Measurements from ENCODE around the gene AUTS2. TPM values are rescaled to one million over a fixed set of nuclear protein-coding genes. Genes with fewer than 3 reads are reported as not detected.

Gene AUTS2
- total and polyA plus RNA-seq, 2 experiments from 2014 or later = 32.0 to 91.0 TPM

DNA sequence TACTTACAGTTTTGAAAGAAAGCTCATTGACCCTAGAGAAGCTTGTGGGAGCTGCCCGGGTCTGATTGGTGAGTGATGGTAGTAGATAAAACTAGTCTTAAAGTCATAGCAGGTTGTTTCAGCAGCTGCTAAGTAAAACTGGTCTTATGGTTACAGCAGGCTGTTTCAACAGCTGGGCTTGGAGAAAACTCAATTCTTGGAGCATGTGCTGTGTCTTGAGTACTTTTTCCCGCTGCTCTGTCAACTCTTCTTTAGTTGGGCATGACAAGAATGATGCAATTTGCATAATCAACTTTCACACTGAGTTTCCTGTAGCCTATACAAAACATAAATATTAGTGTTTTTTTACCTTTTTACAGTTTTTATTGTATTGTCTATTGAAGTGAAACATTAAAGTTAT lies 707.9 kb downstream of the AUTS2 start:
- no peaks in the 10 kb centered on the region for H3K36me3 Mint-ChIP-seq (ENCODE audit: low read depth)
- no peaks in the 10 kb centered on the region for H3K79me2 ChIP-seq (replicated peaks; ENCODE audit: insufficient read depth)
- H3K9me2 ChIP-seq (ENCODE audit: insufficient read depth) = no peaks in the 10 kb centered on the region
- H3K4me2 ChIP-seq = no peak overlapping the region
- H3K9me3 Mint-ChIP-seq = no peaks in the 10 kb centered on the region
- no peak overlapping the region; the same call in 2 of the 3 replicates for H3K4me3 Mint-ChIP-seq
- no peaks in the 10 kb centered on the region for H3K4me1 ChIP-seq (ENCODE audit: insufficient read depth)
- no peak overlapping the region for H3K27ac Mint-ChIP-seq
- DNase-seq (ENCODE audit: low spot score) (peak; percentile 8), ATAC-seq (no peak)
- peaks cover 2% of the 10 kb centered on the region for H3K27me3 Mint-ChIP-seq (ENCODE audit: insufficient read depth, low read depth, poor library complexity)
- no peak overlapping the region for H2AFZ ChIP-seq
- no peaks in the 10 kb centered on the region for H3F3A ChIP-seq (replicated peaks; ENCODE audit: low read depth)
- no peaks in the 10 kb centered on the region for H4K20me1 ChIP-seq (replicated peaks; ENCODE audit: insufficient read depth)
- no peaks in the 10 kb centered on the region for H3K36me3 ChIP-seq (ENCODE audit: insufficient read depth)
- H3K27ac ChIP-seq (ENCODE audit: low read depth) = no peak overlapping the region
- TF ChIP-seq POLR2AphosphoS5 (IDR thresholded peaks at IDR 0.05; ENCODE audit: low read depth) (no peak), CREB1 (CRISPR knock-in tag; IDR thresholded peaks at IDR 0.05; ENCODE audit: low read depth) (no peak), EZH2 (IDR thresholded peaks at IDR 0.05; ENCODE audit: low read depth, unreplicated experiment) (no peak), JUNB (IDR thresholded peaks at IDR 0.05; ENCODE audit: unreplicated experiment) (no peak)
- H3K4me3 ChIP-seq = no peak overlapping the region
- no peaks in the 10 kb centered on the region for H3K4me1 Mint-ChIP-seq
- H3K27me3 ChIP-seq (ENCODE audit: insufficient read depth) = no peaks in the 10 kb centered on the region

DNA sequence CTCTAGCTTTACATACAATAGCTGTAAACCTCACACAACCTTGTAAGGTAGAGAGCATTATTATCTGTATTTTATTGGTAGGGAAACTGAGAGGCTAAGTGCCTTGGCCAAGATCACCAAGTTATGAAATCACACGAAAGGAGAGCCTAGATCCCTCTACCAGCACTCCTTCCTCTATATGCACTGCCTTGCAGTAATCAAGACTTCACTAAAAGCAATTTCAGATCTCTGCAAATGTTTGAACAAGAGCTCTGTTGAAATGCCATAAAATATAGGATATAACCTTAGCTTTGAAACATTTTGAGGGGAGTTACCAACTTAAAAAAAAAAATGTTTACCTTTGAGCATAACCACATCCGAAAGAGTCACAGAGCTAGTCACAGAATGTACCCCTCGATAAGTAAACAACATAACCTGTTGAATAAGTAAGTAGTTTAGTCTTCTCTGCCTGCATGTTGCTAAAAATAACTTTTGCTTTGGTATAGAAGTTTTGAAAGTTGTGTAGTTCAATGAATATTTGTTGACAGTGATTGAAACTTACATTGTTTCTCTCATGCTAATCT lies 709.4 kb downstream of the AUTS2 start:
- no peak for DNase-seq (ENCODE audit: low spot score)
- no peak for ATAC-seq
- H3K27me3 Mint-ChIP-seq (ENCODE audit: insufficient read depth, low read depth, poor library complexity) = peaks cover 2% of the 10 kb centered on the region

More for the DNA sequence above, 709.4 kb downstream of the AUTS2 start:
- H3K4me3 Mint-ChIP-seq = no peak overlapping the region
- no peaks in the 10 kb centered on the region for H3K36me3 Mint-ChIP-seq (ENCODE audit: low read depth)
- no peaks in the 10 kb centered on the region for H3K36me3 ChIP-seq (ENCODE audit: insufficient read depth)
- no peaks in the 10 kb centered on the region for H4K20me1 ChIP-seq (replicated peaks; ENCODE audit: insufficient read depth)
- H3F3A ChIP-seq (replicated peaks; ENCODE audit: low read depth) = no peaks in the 10 kb centered on the region
- H3K4me3 ChIP-seq = no peak overlapping the region
- H2AFZ ChIP-seq = no peak overlapping the region
- H3K4me2 ChIP-seq = no peak overlapping the region
- H3K9me2 ChIP-seq (ENCODE audit: insufficient read depth) = no peaks in the 10 kb centered on the region
- no peaks in the 10 kb centered on the region for H3K9me3 Mint-ChIP-seq
- no peaks in the 10 kb centered on the region for H3K79me2 ChIP-seq (replicated peaks; ENCODE audit: insufficient read depth)
- H3K4me1 Mint-ChIP-seq = peaks cover 2% of the 10 kb centered on the region; the same call in 2 of the 3 replicates
- no peaks in the 10 kb centered on the region for H3K27me3 ChIP-seq (ENCODE audit: insufficient read depth)
- H3K27ac Mint-ChIP-seq = no peak overlapping the region
- TF ChIP-seq, protein P1, sequence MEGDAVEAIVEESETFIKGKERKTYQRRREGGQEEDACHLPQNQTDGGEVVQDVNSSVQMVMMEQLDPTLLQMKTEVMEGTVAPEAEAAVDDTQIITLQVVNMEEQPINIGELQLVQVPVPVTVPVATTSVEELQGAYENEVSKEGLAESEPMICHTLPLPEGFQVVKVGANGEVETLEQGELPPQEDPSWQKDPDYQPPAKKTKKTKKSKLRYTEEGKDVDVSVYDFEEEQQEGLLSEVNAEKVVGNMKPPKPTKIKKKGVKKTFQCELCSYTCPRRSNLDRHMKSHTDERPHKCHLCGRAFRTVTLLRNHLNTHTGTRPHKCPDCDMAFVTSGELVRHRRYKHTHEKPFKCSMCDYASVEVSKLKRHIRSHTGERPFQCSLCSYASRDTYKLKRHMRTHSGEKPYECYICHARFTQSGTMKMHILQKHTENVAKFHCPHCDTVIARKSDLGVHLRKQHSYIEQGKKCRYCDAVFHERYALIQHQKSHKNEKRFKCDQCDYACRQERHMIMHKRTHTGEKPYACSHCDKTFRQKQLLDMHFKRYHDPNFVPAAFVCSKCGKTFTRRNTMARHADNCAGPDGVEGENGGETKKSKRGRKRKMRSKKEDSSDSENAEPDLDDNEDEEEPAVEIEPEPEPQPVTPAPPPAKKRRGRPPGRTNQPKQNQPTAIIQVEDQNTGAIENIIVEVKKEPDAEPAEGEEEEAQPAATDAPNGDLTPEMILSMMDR (conservative IDR thresholded peaks at IDR 0.05; ENCODE audit: low read depth in 2 of 2) = no peak
- TF ChIP-seq, protein P2, sequence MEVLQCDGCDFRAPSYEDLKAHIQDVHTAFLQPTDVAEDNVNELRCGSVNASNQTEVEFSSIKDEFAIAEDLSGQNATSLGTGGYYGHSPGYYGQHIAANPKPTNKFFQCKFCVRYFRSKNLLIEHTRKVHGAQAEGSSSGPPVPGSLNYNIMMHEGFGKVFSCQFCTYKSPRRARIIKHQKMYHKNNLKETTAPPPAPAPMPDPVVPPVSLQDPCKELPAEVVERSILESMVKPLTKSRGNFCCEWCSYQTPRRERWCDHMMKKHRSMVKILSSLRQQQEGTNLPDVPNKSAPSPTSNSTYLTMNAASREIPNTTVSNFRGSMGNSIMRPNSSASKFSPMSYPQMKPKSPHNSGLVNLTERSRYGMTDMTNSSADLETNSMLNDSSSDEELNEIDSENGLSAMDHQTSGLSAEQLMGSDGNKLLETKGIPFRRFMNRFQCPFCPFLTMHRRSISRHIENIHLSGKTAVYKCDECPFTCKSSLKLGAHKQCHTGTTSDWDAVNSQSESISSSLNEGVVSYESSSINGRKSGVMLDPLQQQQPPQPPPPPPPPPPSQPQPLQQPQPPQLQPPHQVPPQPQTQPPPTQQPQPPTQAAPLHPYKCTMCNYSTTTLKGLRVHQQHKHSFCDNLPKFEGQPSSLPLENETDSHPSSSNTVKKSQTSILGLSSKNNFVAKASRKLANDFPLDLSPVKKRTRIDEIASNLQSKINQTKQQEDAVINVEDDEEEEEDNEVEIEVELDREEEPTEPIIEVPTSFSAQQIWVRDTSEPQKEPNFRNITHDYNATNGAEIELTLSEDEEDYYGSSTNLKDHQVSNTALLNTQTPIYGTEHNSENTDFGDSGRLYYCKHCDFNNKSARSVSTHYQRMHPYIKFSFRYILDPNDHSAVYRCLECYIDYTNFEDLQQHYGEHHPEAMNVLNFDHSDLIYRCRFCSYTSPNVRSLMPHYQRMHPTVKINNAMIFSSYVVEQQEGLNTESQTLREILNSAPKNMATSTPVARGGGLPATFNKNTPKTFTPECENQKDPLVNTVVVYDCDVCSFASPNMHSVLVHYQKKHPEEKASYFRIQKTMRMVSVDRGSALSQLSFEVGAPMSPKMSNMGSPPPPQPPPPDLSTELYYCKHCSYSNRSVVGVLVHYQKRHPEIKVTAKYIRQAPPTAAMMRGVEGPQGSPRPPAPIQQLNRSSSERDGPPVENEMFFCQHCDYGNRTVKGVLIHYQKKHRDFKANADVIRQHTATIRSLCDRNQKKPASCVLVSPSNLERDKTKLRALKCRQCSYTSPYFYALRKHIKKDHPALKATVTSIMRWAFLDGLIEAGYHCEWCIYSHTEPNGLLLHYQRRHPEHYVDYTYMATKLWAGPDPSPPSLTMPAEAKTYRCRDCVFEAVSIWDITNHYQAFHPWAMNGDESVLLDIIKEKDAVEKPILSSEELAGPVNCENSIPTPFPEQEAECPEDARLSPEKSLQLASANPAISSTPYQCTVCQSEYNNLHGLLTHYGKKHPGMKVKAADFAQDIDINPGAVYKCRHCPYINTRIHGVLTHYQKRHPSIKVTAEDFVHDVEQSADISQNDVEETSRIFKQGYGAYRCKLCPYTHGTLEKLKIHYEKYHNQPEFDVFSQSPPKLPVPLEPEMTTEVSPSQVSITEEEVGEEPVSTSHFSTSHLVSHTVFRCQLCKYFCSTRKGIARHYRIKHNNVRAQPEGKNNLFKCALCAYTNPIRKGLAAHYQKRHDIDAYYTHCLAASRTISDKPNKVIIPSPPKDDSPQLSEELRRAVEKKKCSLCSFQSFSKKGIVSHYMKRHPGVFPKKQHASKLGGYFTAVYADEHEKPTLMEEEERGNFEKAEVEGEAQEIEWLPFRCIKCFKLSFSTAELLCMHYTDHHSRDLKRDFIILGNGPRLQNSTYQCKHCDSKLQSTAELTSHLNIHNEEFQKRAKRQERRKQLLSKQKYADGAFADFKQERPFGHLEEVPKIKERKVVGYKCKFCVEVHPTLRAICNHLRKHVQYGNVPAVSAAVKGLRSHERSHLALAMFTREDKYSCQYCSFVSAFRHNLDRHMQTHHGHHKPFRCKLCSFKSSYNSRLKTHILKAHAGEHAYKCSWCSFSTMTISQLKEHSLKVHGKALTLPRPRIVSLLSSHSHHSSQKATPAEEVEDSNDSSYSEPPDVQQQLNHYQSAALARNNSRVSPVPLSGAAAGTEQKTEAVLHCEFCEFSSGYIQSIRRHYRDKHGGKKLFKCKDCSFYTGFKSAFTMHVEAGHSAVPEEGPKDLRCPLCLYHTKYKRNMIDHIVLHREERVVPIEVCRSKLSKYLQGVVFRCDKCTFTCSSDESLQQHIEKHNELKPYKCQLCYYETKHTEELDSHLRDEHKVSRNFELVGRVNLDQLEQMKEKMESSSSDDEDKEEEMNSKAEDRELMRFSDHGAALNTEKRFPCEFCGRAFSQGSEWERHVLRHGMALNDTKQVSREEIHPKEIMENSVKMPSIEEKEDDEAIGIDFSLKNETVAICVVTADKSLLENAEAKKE (CRISPR knock-in tag; IDR thresholded peaks at IDR 0.05) = no peak
- no peak for TF ChIP-seq ZNF331 (CRISPR knock-in tag; IDR thresholded peaks at IDR 0.05; ENCODE audit: low read depth)
- no peak for TF ChIP-seq STAT1 (IDR thresholded peaks at IDR 0.05; ENCODE audit: unreplicated experiment)
- TF ChIP-seq, protein P3, sequence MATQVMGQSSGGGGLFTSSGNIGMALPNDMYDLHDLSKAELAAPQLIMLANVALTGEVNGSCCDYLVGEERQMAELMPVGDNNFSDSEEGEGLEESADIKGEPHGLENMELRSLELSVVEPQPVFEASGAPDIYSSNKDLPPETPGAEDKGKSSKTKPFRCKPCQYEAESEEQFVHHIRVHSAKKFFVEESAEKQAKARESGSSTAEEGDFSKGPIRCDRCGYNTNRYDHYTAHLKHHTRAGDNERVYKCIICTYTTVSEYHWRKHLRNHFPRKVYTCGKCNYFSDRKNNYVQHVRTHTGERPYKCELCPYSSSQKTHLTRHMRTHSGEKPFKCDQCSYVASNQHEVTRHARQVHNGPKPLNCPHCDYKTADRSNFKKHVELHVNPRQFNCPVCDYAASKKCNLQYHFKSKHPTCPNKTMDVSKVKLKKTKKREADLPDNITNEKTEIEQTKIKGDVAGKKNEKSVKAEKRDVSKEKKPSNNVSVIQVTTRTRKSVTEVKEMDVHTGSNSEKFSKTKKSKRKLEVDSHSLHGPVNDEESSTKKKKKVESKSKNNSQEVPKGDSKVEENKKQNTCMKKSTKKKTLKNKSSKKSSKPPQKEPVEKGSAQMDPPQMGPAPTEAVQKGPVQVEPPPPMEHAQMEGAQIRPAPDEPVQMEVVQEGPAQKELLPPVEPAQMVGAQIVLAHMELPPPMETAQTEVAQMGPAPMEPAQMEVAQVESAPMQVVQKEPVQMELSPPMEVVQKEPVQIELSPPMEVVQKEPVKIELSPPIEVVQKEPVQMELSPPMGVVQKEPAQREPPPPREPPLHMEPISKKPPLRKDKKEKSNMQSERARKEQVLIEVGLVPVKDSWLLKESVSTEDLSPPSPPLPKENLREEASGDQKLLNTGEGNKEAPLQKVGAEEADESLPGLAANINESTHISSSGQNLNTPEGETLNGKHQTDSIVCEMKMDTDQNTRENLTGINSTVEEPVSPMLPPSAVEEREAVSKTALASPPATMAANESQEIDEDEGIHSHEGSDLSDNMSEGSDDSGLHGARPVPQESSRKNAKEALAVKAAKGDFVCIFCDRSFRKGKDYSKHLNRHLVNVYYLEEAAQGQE (IDR thresholded peaks at IDR 0.05; ENCODE audit: unreplicated experiment) = no peak
- no peak for TF ChIP-seq JUNB (IDR thresholded peaks at IDR 0.05; ENCODE audit: unreplicated experiment)
- no peak for TF ChIP-seq NANOG (IDR thresholded peaks at IDR 0.05; ENCODE audit: borderline replicate concordance)
- no peak for TF ChIP-seq EZH2 (IDR thresholded peaks at IDR 0.05; ENCODE audit: low read depth, unreplicated experiment)
- H3K27ac ChIP-seq (ENCODE audit: low read depth) = no peak overlapping the region
- no peaks in the 10 kb centered on the region for H3K4me1 ChIP-seq (ENCODE audit: insufficient read depth)

Data from GM23338 (cell line).